C4-2B (cell line): ENCODE results near the gene BMAL2.

Experiments used
- H3K27ac ChIP-seq: fragments of 450-650 bp; 2 replicates; pipeline ENCODE4 v1.5.1; 2017
- CTCF ChIP-seq: fragments of 450-650 bp; conservative IDR thresholded peaks from 2 replicates; pipeline ENCODE4 v1.5.1; 2017; ENCODE audit warnings: mild to moderate bottlenecking
- ZFX ChIP-seq: fragments of 450-650 bp; IDR thresholded peaks from 2 replicates; pipeline ENCODE4 v1.6.1; 2017

Gene BMAL2

GRCh38 chr12:27382171-27382795, 49.6 kb downstream of the BMAL2 start:
- TF ChIP-seq CTCF: no peak
- TF ChIP-seq ZFX: no peak
- no peak overlapping the region for H3K27ac ChIP-seq
